HG03469 (cell line): ENCODE results near the gene APOL3.
"Not testable (repeated sequence)": the region's sequence is repeated elsewhere in the genome, so short reads cannot be mapped to it uniquely, and the experiment has no call there.

Experiments
- ATAC-seq: cut with Tn5 transposase; IDR thresholded peaks from one replicate; pipeline ENCODE4 v1.9.1; 2021; ENCODE audit warnings: mild to moderate bottlenecking, moderate library complexity, moderate number of reproducible peaks; ENCODE audit not compliant: unreplicated experiment

The APOL3 gene

GRCh38 chr22:36160499-36160942 is at the start of gene APOL3:
TSS of gene APOL3 (minus strand) at chr22:36160755. CDS start at chr22:36149055, 11,700 bp downstream.
- ATAC-seq: no peak

GRCh38 chr22:36210224-36210623 is 49.7 kb upstream of the APOL3 start:
- no peak for ATAC-seq

- ATAC-seq: not testable (repeated sequence)
These were observed 48.9 kb upstream of the APOL3 start for GRCh38 chr22:36209488-36209908.

- no peak for ATAC-seq
These were observed 48.4 kb upstream of the APOL3 start for GRCh38 chr22:36208914-36209313.

GRCh38 chr22:36208162-36208765 is 47.7 kb upstream of the APOL3 start:
- no peak for ATAC-seq

- ATAC-seq: no peak
These were observed 45.7 kb upstream of the APOL3 start for GRCh38 chr22:36206255-36206654.

GRCh38 chr22:36205573-36205972 is 45.0 kb upstream of the APOL3 start:
- not testable (repeated sequence) for ATAC-seq

GRCh38 chr22:36204632-36205015 is 44.1 kb upstream of the APOL3 start:
- ATAC-seq: no peak

- no peak for ATAC-seq
These were observed 43.6 kb upstream of the APOL3 start for GRCh38 chr22:36204001-36204631.

- ATAC-seq: not testable (repeated sequence)
These were observed 42.9 kb upstream of the APOL3 start for GRCh38 chr22:36203441-36203840.

GRCh38 chr22:36202906-36203305 is 42.4 kb upstream of the APOL3 start:
- ATAC-seq: not testable (repeated sequence)

GRCh38 chr22:36201630-36202319 is 41.2 kb upstream of the APOL3 start, which contains the start of gene APOL4:
TSS of gene APOL4 (minus strand) at chr22:36201809. CDS start at chr22:36201734, 75 bp downstream.
- ATAC-seq: no peak

- ATAC-seq: not testable (repeated sequence)
These were observed 40.5 kb upstream of the APOL3 start for GRCh38 chr22:36201025-36201424.

- no peak for ATAC-seq
These were observed 38.5 kb upstream of the APOL3 start for GRCh38 chr22:36199001-36199551.

- no peak for ATAC-seq
These were observed 38.0 kb upstream of the APOL3 start for GRCh38 chr22:36198536-36198935.

- no peak for ATAC-seq
These were observed 37.1 kb upstream of the APOL3 start for GRCh38 chr22:36197514-36198146.

GRCh38 chr22:36197065-36197440 is 36.5 kb upstream of the APOL3 start:
- ATAC-seq: no peak

GRCh38 chr22:36196254-36197064 is 35.9 kb upstream of the APOL3 start:
- ATAC-seq: no peak

GRCh38 chr22:36194971-36195370 is 34.4 kb upstream of the APOL3 start:
- no peak for ATAC-seq

GRCh38 chr22:36194385-36194784 is 33.8 kb upstream of the APOL3 start:
- ATAC-seq: no peak
